GM10266 (cell line): Measurements from ENCODE around the gene ITGAV.

Experiments
- DNase-seq: peaks from one replicate; pipeline ENCODE4 v3.0.0; 2012; ENCODE audit errors: extremely low spot score
- TF ChIP-seq, protein P1 (sequence below): IDR thresholded peaks from 2 replicates; pipeline ENCODE4 v1.5.1; 2012; ENCODE audit warnings: mild to moderate bottlenecking, low read depth; ENCODE audit not compliant: control insufficient read depth, insufficient read depth; ENCODE audit errors: missing control alignments

Gene ITGAV

DNA sequence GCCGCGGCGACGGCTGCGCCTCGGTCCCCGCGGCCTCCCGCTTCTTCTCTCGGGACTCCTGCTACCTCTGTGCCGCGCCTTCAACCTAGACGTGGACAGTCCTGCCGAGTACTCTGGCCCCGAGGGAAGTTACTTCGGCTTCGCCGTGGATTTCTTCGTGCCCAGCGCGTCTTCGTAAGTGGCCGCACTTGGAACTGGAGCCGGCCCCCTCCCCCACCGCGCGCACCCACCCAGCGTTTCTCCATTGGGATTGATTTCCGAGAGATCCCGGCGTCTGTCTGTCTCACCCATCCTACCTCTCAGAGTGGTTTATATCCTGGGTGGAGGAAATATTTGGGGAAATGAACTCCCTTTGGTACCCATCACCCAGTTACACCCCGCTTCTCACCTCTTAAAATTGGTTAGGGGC, 498 bp downstream of the ITGAV start:
- TF ChIP-seq, protein P1, sequence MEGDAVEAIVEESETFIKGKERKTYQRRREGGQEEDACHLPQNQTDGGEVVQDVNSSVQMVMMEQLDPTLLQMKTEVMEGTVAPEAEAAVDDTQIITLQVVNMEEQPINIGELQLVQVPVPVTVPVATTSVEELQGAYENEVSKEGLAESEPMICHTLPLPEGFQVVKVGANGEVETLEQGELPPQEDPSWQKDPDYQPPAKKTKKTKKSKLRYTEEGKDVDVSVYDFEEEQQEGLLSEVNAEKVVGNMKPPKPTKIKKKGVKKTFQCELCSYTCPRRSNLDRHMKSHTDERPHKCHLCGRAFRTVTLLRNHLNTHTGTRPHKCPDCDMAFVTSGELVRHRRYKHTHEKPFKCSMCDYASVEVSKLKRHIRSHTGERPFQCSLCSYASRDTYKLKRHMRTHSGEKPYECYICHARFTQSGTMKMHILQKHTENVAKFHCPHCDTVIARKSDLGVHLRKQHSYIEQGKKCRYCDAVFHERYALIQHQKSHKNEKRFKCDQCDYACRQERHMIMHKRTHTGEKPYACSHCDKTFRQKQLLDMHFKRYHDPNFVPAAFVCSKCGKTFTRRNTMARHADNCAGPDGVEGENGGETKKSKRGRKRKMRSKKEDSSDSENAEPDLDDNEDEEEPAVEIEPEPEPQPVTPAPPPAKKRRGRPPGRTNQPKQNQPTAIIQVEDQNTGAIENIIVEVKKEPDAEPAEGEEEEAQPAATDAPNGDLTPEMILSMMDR, result no peak
- DNase-seq, result no peak

DNA sequence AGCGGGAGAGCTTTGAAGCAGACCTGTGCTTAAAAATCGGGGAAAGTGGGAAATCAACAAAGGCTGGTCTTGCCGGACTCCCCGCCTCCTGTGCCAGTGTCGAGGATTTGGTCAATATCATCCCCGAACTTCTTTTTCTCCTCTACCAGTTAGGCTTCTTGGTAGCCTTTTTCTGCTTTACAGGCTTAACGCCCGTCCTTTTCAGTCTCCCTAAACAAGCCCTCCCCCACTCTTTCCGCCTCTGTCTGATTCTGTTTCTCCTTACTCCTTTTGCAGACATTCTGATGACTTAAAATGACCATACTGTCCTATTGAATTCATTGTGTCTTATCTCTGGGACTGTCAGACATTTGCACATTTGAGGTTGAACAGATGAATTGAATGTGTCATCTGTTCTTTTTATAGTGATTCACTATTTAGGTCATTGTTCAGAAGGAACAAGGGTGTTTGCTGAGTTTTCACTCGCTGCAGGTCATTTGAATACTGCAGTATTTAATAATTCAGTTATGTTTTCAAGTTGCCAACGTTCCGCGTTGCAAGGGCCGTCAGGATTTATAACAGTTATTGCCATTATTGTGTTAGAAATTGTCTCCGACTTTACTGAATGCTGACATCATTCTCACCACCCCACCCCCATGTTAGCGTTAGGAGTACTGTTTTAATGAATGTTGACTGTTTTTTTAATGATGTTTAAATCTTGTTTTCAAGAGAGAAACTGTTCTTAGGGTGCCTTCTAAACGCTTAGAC, 1.1 kb downstream of the ITGAV start:
- DNase-seq, result peak; percentile 46
- TF ChIP-seq, protein P1, result no peak

DNA sequence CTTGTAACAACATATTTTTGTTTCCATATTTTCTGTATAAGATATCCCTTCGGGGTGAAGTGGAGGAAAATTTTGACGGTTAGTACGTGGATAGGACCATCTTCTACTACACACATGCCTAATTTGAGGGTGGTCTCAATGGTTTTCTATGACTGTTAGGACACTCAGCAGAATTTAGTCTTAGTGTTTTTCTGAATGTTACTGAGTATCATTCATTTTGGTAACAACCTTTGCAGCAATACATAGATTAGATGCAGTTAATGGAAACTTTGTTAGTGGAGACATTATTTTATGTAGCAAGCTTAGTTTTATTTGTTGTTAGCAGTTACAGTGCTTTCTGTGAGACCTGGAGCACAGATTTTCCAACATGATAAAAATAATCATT, 1.6 kb downstream of the ITGAV start:
- TF ChIP-seq, protein P1, result no peak

DNA sequence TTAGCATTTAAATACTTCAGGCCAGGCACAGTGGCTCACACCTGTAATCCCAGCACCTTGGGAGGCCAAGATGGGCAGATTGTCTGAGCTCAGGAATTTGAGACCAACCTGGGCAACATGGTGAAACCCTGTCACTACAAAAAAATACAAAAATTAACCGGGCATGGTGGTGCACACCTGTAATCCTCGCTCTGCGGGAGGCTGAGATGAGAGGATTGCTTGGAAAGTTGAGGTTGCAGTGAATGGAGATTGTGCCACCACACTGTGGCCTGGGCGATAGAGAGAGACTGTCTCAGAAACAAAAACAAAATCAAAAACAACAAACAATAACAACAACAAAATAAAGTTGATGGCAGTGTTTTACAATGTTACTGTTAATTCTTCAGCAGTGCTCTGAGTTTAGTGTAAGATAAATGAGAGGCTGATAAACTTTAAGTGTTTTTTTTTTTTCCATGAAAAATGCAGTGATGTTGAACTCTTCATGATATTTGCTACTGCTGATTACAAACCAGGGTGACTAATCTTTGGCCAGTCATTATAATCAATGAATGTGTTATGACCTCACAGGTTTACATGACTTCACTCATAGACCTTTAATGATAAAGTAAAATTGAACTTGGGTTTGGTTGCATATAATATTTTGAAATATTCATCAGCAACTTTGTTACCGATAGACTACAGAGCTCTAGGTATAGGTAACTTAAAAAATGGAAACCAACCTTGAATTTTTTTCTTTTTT, 2.5 kb downstream of the ITGAV start:
- TF ChIP-seq, protein P1, result no peak

More for the DNA sequence above, 1.6 kb downstream of the ITGAV start:
- no peak for DNase-seq

DNA sequence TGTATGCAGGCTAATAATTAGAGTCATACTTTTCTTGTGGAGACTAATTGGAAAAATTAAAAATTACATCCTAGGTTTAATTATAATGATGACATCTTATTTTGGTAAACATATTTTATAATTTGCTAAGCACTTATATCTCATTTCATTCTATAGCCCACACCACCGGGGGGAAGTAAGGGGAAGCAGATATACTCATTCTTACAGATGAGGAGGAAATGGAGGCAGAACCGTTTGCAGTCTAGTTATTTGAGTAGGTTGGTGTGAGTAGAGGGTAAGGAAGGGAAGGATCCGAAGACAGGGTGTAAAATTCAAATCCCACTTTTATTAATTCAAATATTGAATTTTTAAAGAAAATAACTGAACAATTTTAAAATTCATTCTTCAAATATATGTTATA, 3.7 kb downstream of the ITGAV start:
- TF ChIP-seq, protein P1, result no peak
- DNase-seq, result no peak

More for the DNA sequence above, 2.5 kb downstream of the ITGAV start:
- no peak for DNase-seq

DNA sequence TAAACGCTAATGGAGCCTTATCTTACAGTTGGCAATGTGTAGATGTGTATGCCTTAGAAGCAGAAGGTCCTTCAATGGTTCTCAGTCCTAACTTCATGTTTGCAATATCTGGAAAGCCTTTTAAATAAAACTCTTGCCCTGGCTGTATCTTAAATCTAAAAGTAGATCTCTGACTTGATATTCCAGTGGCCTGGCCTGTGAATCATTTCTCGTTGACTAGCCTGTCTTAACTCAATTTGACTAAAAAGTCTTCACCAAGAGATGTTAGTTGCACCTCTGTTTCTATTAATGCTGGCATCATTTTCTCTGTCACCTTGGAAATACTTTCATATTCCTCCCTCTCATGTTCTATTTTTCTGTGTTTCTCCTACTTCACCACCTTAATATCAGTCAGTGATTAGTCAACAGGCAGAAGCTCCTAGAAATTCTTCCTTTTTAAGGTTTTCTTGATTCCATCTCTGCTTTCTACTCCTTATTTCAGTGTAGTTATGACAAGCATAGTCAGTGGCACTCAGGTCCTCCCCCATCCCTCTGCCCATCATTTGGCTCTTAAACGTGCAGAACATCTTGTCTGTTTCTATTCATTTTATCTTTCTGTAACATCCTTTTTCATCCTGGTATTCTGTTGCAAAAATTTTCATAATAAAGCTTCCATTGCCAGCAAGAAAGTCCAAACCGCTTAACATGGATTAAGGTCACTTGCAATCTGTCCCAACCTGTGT, 4.3 kb downstream of the ITGAV start:
- no peak for DNase-seq
- TF ChIP-seq, protein P1, result no peak
